Activated naive CD8-positive, alpha-beta T cell treated with anti-CD3 and anti-CD28 coated beads for 36 hours (primary cell): ENCODE results near the gene SOX6. TPM values are rescaled to one million over a fixed set of nuclear protein-coding genes. Genes with fewer than 3 reads are reported as not detected.

Experiments
- DNase-seq: peaks from one replicate; pipeline ENCODE4 v3.0.0; 2021
- H3K27ac Mint-ChIP-seq: one replicate; pipeline ENCODE4 v1.8.0; 2022; ENCODE audit warnings: mild to moderate bottlenecking, moderate library complexity, mixed read lengths
- H3K27me3 Mint-ChIP-seq: one replicate; pipeline ENCODE4 v1.8.0; 2022; ENCODE audit warnings: mild to moderate bottlenecking, mixed read lengths
- H3K36me3 Mint-ChIP-seq: one replicate; pipeline ENCODE4 v1.8.0; 2021; ENCODE audit warnings: mild to moderate bottlenecking, mixed read lengths
- H3K4me1 Mint-ChIP-seq: one replicate; pipeline ENCODE4 v1.8.0; 2021; ENCODE audit warnings: mixed read lengths
- H3K4me3 Mint-ChIP-seq: one replicate; pipeline ENCODE4 v1.8.0; 2022; ENCODE audit warnings: mild to moderate bottlenecking, moderate library complexity, mixed read lengths
- H3K9me3 Mint-ChIP-seq: one replicate; pipeline ENCODE4 v1.8.0; 2022; ENCODE audit warnings: mixed read lengths
- total RNA-seq, 2 experiments: library from RNA; stranded (reverse); gene quantifications; one replicate each; pipeline ENCODE4 v1.2.3, GENCODE V29; 2021

The SOX6 gene
- total RNA-seq, 2 experiments from 2014 or later: 0.04 TPM; not detected in 1

- H3K4me3 Mint-ChIP-seq: no peak overlapping the region
- no peak for DNase-seq
- H3K27ac Mint-ChIP-seq: no peak overlapping the region
- peaks cover 2% of the 10 kb centered on the region for H3K9me3 Mint-ChIP-seq
- no peaks in the 10 kb centered on the region for H3K4me1 Mint-ChIP-seq
- no peaks in the 10 kb centered on the region for H3K27me3 Mint-ChIP-seq
- H3K36me3 Mint-ChIP-seq: no peaks in the 10 kb centered on the region
These were observed 241.1 kb downstream of the SOX6 start for GRCh38 chr11:16114978-16115871.

GRCh38 chr11:16114431-16114830, 241.9 kb downstream of the SOX6 start:
- H3K27ac Mint-ChIP-seq: no peak overlapping the region
- no peak for DNase-seq
- no peaks in the 10 kb centered on the region for H3K36me3 Mint-ChIP-seq
- no peaks in the 10 kb centered on the region for H3K4me1 Mint-ChIP-seq
- H3K4me3 Mint-ChIP-seq: no peak overlapping the region
- no peaks in the 10 kb centered on the region for H3K9me3 Mint-ChIP-seq
- no peaks in the 10 kb centered on the region for H3K27me3 Mint-ChIP-seq

- Mint-ChIP-seq H3K27me3 (no peaks in the 10 kb centered on the region), H3K27ac (no peak overlapping the region), H3K4me3 (no peak overlapping the region), H3K4me1 (no peaks in the 10 kb centered on the region), H3K36me3 (no peaks in the 10 kb centered on the region), H3K9me3 (no peaks in the 10 kb centered on the region)
- DNase-seq: no peak
These were observed 244.7 kb downstream of the SOX6 start for GRCh38 chr11:16111690-16112089.

DNA sequence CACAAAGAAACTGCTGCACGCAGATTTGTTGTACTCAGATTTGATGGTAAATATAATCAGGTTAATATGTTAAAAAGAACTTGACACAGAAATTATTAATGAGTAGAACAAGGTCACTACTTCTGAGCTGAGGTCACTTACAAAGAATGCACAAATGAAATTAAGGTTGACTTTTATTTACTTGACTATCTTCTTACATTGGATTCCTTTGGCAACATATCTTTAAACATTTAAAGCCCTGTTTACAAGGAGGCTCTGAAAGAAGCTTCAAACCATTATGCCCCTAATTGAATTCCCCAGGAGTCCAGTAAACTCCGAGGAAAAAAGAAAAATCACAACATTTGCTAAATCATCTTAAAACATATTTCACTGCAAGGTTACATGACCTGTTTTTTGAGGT, 245.5 kb downstream of the SOX6 start:
- Mint-ChIP-seq H3K9me3 (peaks cover under 1% of the 10 kb centered on the region), H3K4me3 (no peak overlapping the region), H3K36me3 (no peaks in the 10 kb centered on the region), H3K27ac (no peak overlapping the region), H3K27me3 (no peaks in the 10 kb centered on the region), H3K4me1 (no peaks in the 10 kb centered on the region)
- DNase-seq: no peak

GRCh38 chr11:16099343-16099900, 256.9 kb downstream of the SOX6 start:
- DNase-seq: no peak
- H3K27me3 Mint-ChIP-seq: no peaks in the 10 kb centered on the region
- H3K27ac Mint-ChIP-seq: no peak overlapping the region
- H3K9me3 Mint-ChIP-seq: peaks cover 2% of the 10 kb centered on the region
- H3K4me1 Mint-ChIP-seq: no peaks in the 10 kb centered on the region
- no peak overlapping the region for H3K4me3 Mint-ChIP-seq
- H3K36me3 Mint-ChIP-seq: no peaks in the 10 kb centered on the region

GRCh38 chr11:16098526-16099205, 257.7 kb downstream of the SOX6 start:
- no peaks in the 10 kb centered on the region for H3K4me1 Mint-ChIP-seq
- no peak for DNase-seq
- H3K36me3 Mint-ChIP-seq: no peaks in the 10 kb centered on the region
- H3K27me3 Mint-ChIP-seq: no peaks in the 10 kb centered on the region
- H3K4me3 Mint-ChIP-seq: no peak overlapping the region
- peaks cover 2% of the 10 kb centered on the region for H3K9me3 Mint-ChIP-seq
- H3K27ac Mint-ChIP-seq: no peak overlapping the region

GRCh38 chr11:16097543-16097942, 258.8 kb downstream of the SOX6 start:
- Mint-ChIP-seq H3K4me3 (no peak overlapping the region), H3K27ac (no peak overlapping the region), H3K9me3 (peaks cover 2% of the 10 kb centered on the region), H3K4me1 (no peaks in the 10 kb centered on the region), H3K36me3 (no peaks in the 10 kb centered on the region), H3K27me3 (no peaks in the 10 kb centered on the region)
- DNase-seq: no peak

DNA sequence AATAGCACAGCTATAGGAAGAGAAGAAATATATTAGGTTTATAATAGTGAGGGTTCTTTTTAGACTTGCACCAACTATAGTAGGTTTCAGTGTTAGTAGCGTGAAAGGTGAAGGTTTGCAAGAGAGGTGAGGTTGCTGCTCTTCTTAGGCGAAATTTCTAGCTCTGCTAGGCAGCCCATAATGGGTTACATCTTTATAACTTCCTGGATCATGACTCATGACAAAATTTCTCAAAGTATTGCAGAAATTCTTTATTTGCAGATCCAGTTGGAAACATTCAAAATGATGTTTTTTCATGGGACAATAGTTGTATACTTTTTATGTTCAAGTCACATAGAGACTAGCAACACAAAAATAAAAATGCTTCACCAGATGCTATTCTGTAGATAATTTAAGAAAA, 260.0 kb downstream of the SOX6 start:
- Mint-ChIP-seq H3K36me3 (no peaks in the 10 kb centered on the region), H3K9me3 (peaks cover 2% of the 10 kb centered on the region), H3K27ac (no peak overlapping the region), H3K27me3 (no peaks in the 10 kb centered on the region), H3K4me3 (no peak overlapping the region), H3K4me1 (no peaks in the 10 kb centered on the region)
- no peak for DNase-seq

DNA sequence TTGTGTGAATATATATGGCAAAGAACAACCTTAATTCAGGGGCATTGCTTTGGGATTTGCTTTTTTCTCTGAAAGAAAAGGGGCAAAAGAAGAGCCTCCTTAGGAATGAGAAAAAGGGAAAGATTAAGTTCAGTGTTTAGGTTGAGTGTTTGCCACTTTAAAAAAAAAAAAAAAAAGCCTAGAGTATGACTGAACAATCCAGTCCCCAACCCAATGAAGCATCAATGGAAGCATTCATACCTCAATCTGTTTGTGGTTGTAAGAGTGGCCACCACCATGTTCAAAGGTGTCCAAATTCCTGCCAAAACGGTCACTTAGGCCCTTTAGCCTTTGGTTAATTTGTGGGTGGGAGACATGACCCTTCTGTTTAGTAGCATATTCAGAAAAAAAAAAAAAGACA, 260.6 kb downstream of the SOX6 start:
- no peak for DNase-seq
- Mint-ChIP-seq H3K27ac (no peak overlapping the region), H3K4me3 (no peak overlapping the region), H3K4me1 (no peaks in the 10 kb centered on the region), H3K36me3 (no peaks in the 10 kb centered on the region), H3K9me3 (peaks cover 2% of the 10 kb centered on the region), H3K27me3 (no peaks in the 10 kb centered on the region)

DNA sequence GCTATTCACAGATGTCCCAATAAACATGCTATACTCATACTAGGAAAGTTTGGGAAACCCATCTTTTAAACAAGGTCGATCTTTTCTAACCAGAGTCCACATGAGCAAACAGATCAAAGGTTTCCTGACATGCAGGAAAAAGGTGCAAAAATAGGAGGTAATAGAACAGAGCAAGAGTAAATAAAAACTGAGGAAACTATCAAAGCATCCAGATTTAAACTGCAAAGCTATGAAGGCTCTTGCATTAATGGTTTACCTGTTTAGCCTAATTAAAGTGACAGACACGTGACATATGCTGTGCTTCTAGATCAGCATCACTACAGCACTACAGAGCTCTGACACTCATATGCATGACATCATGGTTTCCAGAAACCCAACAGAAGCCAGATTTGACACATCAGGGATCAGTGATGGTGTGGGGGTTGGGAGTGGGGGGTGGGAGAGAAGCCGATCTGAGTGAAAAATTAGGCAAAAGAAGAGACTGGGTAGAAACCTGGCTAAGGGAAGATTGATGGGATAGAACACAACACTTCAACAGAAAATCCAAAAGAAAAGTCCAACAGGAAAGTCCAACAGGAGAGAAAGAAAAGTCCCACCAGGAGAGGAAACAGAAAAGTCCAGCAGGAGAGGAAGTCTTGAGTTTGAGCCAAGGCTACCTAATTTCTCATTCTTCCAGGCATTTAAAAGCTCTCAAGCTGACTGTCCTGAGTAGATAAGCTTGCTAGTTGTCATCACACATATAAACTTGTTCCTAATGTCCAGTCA, 262.3 kb downstream of the SOX6 start:
- Mint-ChIP-seq H3K36me3 (no peaks in the 10 kb centered on the region), H3K27ac (no peak overlapping the region), H3K4me1 (no peaks in the 10 kb centered on the region), H3K9me3 (no peaks in the 10 kb centered on the region), H3K4me3 (no peak overlapping the region), H3K27me3 (no peaks in the 10 kb centered on the region)
- no peak for DNase-seq

GRCh38 chr11:16091862-16092261, 264.5 kb downstream of the SOX6 start:
- no peaks in the 10 kb centered on the region for H3K36me3 Mint-ChIP-seq

GRCh38 chr11:16089481-16089880, 266.9 kb downstream of the SOX6 start:
- Mint-ChIP-seq H3K9me3 (no peaks in the 10 kb centered on the region), H3K4me3 (no peak overlapping the region), H3K4me1 (no peaks in the 10 kb centered on the region), H3K27ac (no peak overlapping the region), H3K36me3 (no peaks in the 10 kb centered on the region), H3K27me3 (peaks cover 3% of the 10 kb centered on the region)
- no peak for DNase-seq

More at GRCh38 chr11:16091862-16092261, 264.5 kb downstream of the SOX6 start:
- no peak for DNase-seq
- Mint-ChIP-seq H3K9me3 (no peaks in the 10 kb centered on the region), H3K4me3 (no peak overlapping the region), H3K27ac (no peak overlapping the region), H3K4me1 (no peaks in the 10 kb centered on the region), H3K27me3 (no peaks in the 10 kb centered on the region)

- H3K27me3 Mint-ChIP-seq: peaks cover 3% of the 10 kb centered on the region
- H3K4me3 Mint-ChIP-seq: no peak overlapping the region
- no peak for DNase-seq
- H3K4me1 Mint-ChIP-seq: no peaks in the 10 kb centered on the region
- H3K27ac Mint-ChIP-seq: no peak overlapping the region
- H3K9me3 Mint-ChIP-seq: no peaks in the 10 kb centered on the region
- H3K36me3 Mint-ChIP-seq: no peaks in the 10 kb centered on the region
These were observed 267.6 kb downstream of the SOX6 start for GRCh38 chr11:16088774-16089173.

DNA sequence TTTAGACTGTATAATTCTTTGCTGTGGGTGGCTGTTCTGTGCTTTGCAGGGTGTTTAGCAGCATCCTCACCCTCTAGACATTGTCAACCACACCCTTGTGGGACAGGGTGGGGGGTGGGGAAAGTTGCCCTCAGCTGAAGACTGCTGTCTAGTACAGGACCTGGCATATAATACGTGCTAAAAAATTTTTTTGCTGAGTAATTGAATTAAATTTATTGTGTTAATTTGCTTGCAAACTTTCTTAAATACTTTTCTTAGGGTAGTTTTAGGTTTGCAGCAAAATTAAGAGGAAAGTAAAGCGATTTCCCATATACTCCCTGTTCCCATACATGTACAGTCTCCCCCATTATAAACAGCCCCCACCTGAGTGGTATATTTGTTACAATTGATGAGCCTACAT, 268.5 kb downstream of the SOX6 start:
- no peaks in the 10 kb centered on the region for H3K9me3 Mint-ChIP-seq
- H3K4me1 Mint-ChIP-seq: no peaks in the 10 kb centered on the region
- H3K4me3 Mint-ChIP-seq: no peak overlapping the region
- H3K36me3 Mint-ChIP-seq: no peaks in the 10 kb centered on the region
- H3K27me3 Mint-ChIP-seq: peaks cover 3% of the 10 kb centered on the region
- no peak for DNase-seq
- no peak overlapping the region for H3K27ac Mint-ChIP-seq

GRCh38 chr11:16086229-16086819, 270.0 kb downstream of the SOX6 start:
- no peak overlapping the region for H3K27ac Mint-ChIP-seq
- no peak overlapping the region for H3K4me3 Mint-ChIP-seq
- H3K9me3 Mint-ChIP-seq: no peaks in the 10 kb centered on the region
- peaks cover 3% of the 10 kb centered on the region for H3K27me3 Mint-ChIP-seq
- no peaks in the 10 kb centered on the region for H3K36me3 Mint-ChIP-seq
- H3K4me1 Mint-ChIP-seq: no peaks in the 10 kb centered on the region
- no peak for DNase-seq
